ENCODE measurements around the gene DIAPH2.

Gene DIAPH2

GRCh38 chrX:97538745-97539144 lies 854.1 kb downstream of the DIAPH2 start:
- TF ChIP-seq CTCF (IDR thresholded peaks at IDR 0.05; ENCODE audit: extremely low read depth, missing control alignments): no peak

DNA sequence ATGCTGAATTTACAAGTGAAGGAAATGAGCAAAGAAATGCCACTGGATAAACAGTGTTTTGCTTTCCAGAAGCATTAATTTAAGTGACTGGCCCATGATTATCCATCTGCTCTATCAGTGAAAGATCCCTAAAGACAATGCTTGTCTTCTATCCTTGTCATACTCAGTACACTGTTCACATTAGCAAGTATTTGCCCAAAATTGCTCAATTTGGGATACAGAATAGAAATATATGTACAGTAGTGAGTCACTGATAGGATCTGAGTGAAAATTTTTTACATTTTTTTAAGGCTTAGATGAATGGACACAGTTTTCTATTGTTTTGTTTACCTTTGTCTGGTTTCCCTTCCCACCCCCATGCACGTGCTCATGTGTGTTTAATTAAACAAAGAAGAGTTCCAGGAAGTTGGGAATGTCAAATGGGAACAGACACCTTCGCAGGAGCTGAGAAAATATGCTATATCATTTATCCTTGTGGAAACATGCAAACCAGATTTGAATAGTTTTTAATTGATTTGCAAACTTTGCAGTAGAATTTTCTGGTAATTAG lies 855.4 kb downstream of the DIAPH2 start:
- DNase-seq (ENCODE audit: low spot score): no peak
- no peak for TF ChIP-seq CTCF (IDR thresholded peaks at IDR 0.05; ENCODE audit: extremely low read depth, missing control alignments)

More at GRCh38 chrX:97538745-97539144, 854.1 kb downstream of the DIAPH2 start:
- no peak for DNase-seq (ENCODE audit: low spot score)

- DNase-seq (ENCODE audit: low spot score): no peak
- TF ChIP-seq CTCF (IDR thresholded peaks at IDR 0.05; ENCODE audit: extremely low read depth, missing control alignments): no peak
Observed at GRCh38 chrX:97547877-97548578, 863.4 kb downstream of the DIAPH2 start.

GRCh38 chrX:97551821-97552220 lies 867.2 kb downstream of the DIAPH2 start:
- no peak for DNase-seq (ENCODE audit: low spot score)
- no peak for TF ChIP-seq CTCF (IDR thresholded peaks at IDR 0.05; ENCODE audit: extremely low read depth, missing control alignments)

GRCh38 chrX:97553833-97554232 lies 869.2 kb downstream of the DIAPH2 start:
- DNase-seq (ENCODE audit: low spot score): no peak
- TF ChIP-seq CTCF (IDR thresholded peaks at IDR 0.05; ENCODE audit: extremely low read depth, missing control alignments): no peak

DNA sequence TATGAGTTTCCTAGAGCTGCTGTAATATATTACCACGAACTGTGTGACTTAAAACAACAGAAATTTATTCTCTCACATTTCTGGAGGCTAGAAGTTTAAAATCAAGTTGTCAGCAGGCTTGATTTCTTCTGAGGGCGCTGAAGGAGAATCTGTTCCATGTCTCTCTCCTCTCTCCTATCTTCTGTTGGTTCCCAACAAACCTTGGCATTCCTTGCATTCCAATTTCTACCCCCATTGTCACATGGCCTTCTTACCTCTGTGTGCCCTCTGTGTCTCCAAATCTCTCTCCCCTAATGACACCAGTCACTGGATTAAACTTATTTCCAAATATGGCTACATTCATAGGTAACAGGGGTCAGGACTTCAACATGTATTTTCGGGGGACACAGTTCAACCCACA lies 871.7 kb downstream of the DIAPH2 start:
- no peak for DNase-seq (ENCODE audit: low spot score)
- no peak for TF ChIP-seq CTCF (IDR thresholded peaks at IDR 0.05; ENCODE audit: extremely low read depth, missing control alignments)

- no peak for TF ChIP-seq CTCF (IDR thresholded peaks at IDR 0.05; ENCODE audit: extremely low read depth, missing control alignments)
- peak; percentile 30 for DNase-seq (ENCODE audit: low spot score)
Observed at GRCh38 chrX:97563531-97564133, 879.0 kb downstream of the DIAPH2 start.

Measured in GM20000 (cell line).